Glutamatergic neuron (in vitro differentiated cells): ENCODE measurements around the gene PIK3R5. TPM values are rescaled to one million over a fixed set of nuclear protein-coding genes. Genes with fewer than 3 reads are reported as not detected.

ENCODE experiments used
- DNase-seq: peaks from one replicate; pipeline ENCODE4 v3.0.0; 2022
- H3K27ac Mint-ChIP-seq: one replicate; pipeline ENCODE4 v1.8.0; 2020; ENCODE audit warnings: mild to moderate bottlenecking, mixed read lengths, inconsistent platforms; ENCODE audit not compliant: unreplicated experiment
- H3K27me3 Mint-ChIP-seq: one replicate; pipeline ENCODE4 v1.8.0; 2020; ENCODE audit warnings: mild to moderate bottlenecking, moderate library complexity, mixed read lengths, inconsistent platforms; ENCODE audit not compliant: unreplicated experiment
- H3K36me3 Mint-ChIP-seq: one replicate; pipeline ENCODE4 v1.8.0; 2020; ENCODE audit warnings: mild to moderate bottlenecking, mixed read lengths, inconsistent platforms; ENCODE audit not compliant: unreplicated experiment
- H3K4me1 Mint-ChIP-seq: one replicate; pipeline ENCODE4 v1.8.0; 2020; ENCODE audit warnings: mild to moderate bottlenecking, low read depth, mixed read lengths, inconsistent platforms; ENCODE audit not compliant: unreplicated experiment
- H3K4me3 Mint-ChIP-seq: one replicate; pipeline ENCODE4 v1.8.0; 2020; ENCODE audit warnings: mild to moderate bottlenecking, mixed read lengths, inconsistent platforms; ENCODE audit not compliant: unreplicated experiment
- H3K9me3 Mint-ChIP-seq: one replicate; pipeline ENCODE4 v1.8.0; 2020; ENCODE audit warnings: mild to moderate bottlenecking, moderate library complexity, mixed read lengths, inconsistent platforms; ENCODE audit not compliant: unreplicated experiment
- total RNA-seq: library from RNA; stranded (reverse); fragmentation: NEBNext Ultra II Directional; extraction: Animal tissue kit (Norgen Biotek cat#: 25700); gene quantifications from one replicate; pipeline ENCODE4 v1.2.1, GENCODE V29; 2021; ENCODE audit not compliant: unreplicated experiment
- TF ChIP-seq, protein P1 (sequence below): fragments of 200-600 bp; sonication (generic); IDR thresholded peaks from one replicate; pipeline ENCODE4 v1.5.0; 2021; ENCODE audit not compliant: partially characterized antibody, unreplicated experiment

Gene PIK3R5
- total RNA-seq, 1 donor from 2014 or later: not detected

DNA sequence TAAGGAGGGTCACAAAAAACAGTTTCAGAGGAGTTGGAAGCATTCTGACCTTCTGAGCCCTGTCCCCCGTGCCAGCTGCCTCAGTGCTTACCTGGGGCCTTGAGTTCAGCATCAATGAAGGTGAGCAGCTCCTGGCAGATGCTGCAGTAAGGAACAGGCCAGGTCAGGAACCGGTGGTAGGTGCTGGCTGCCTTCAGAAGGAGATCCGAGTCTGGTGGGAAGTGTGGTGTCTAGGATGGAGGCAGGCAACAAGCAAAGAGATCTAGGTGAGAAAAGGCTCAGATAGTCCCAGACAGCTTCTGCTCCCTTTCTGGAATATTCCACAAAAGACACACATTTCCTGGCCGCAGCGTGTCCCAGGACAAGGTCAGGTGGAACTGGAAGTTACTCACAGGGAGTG, 60.8 kb downstream of the PIK3R5 start:
- no peak overlapping the region for H3K4me3 Mint-ChIP-seq
- no peaks in the 10 kb centered on the region for H3K9me3 Mint-ChIP-seq
- H3K27me3 Mint-ChIP-seq: peaks cover 2% of the 10 kb centered on the region
- TF ChIP-seq, protein P1, sequence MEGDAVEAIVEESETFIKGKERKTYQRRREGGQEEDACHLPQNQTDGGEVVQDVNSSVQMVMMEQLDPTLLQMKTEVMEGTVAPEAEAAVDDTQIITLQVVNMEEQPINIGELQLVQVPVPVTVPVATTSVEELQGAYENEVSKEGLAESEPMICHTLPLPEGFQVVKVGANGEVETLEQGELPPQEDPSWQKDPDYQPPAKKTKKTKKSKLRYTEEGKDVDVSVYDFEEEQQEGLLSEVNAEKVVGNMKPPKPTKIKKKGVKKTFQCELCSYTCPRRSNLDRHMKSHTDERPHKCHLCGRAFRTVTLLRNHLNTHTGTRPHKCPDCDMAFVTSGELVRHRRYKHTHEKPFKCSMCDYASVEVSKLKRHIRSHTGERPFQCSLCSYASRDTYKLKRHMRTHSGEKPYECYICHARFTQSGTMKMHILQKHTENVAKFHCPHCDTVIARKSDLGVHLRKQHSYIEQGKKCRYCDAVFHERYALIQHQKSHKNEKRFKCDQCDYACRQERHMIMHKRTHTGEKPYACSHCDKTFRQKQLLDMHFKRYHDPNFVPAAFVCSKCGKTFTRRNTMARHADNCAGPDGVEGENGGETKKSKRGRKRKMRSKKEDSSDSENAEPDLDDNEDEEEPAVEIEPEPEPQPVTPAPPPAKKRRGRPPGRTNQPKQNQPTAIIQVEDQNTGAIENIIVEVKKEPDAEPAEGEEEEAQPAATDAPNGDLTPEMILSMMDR: no peak
- H3K36me3 Mint-ChIP-seq: no peaks in the 10 kb centered on the region
- no peak overlapping the region for H3K27ac Mint-ChIP-seq
- DNase-seq: no peak
- no peaks in the 10 kb centered on the region for H3K4me1 Mint-ChIP-seq

DNA sequence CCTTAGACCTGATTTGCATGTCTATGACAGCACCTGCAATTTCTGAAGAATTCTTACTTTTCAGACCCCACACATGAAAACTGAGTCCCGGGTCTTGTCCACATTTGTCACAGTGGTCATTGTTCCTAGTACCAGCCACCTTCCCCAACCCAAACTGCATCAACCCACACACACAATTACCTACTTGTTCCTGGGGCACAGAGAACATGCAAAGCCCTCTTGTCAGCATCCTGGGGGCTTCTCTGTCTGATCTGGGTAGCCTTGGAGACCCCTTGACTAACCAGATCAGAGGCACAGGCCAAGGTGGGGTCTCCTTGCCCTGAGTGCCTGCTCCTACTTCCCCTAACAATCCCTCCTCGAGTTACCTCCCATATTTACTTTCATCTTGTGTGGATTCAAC, 61.3 kb downstream of the PIK3R5 start:
- no peak for DNase-seq
- no peaks in the 10 kb centered on the region for H3K36me3 Mint-ChIP-seq
- H3K4me3 Mint-ChIP-seq: no peak overlapping the region
- TF ChIP-seq, protein P1: no peak
- H3K4me1 Mint-ChIP-seq: no peaks in the 10 kb centered on the region
- H3K9me3 Mint-ChIP-seq: no peaks in the 10 kb centered on the region
- no peak overlapping the region for H3K27ac Mint-ChIP-seq
- peaks cover 1% of the 10 kb centered on the region for H3K27me3 Mint-ChIP-seq

DNA sequence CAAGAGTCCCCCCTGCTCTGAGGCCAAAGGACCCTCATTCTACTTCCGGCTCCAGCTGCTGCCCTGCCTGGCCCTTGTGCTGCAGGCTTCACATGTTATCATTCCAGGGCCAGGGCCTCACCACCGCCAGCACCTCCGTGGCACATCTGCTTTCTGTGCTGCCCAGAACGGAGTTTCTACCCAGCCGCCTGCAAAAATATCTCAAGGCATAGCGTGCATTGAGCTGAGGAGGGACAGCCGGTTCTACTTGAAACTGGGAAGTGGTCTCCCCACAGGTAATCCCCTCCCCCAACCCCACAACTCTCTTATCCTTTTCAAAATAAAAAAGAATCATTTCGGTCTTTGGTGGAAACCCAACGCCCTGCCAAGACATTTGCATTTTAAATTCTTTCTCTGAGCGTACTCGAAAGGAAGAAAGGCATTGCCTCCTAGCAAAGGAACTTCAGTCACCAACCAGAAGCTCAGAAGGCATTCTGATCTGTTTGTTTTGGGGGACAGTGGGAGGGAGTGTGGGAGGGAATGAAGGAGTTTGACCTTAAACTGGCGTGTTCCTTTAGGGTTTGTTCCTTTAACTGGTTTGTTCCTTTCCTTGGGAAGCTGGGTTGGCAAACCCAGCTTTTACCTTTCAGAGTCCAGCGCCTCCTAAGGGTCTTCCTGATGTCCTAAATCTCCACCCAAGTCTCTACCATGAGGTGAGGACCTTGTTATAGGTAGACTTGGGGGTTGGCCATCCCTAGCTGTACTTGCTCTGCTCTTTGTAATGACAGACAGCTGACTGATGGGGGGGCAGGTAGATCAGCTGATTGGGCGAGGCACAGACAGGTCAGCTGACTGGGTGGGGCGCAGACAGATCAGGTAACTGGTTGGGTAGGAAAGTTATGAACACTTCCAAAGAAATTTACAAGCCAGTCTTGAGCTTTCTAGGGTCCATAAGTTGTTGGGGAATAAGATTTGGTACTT, 64.6 kb downstream of the PIK3R5 start:
- Mint-ChIP-seq H3K9me3 (no peaks in the 10 kb centered on the region), H3K4me3 (no peak overlapping the region), H3K36me3 (no peaks in the 10 kb centered on the region), H3K4me1 (peaks cover 7% of the 10 kb centered on the region), H3K27ac (no peak overlapping the region), H3K27me3 (peaks cover 5% of the 10 kb centered on the region)
- DNase-seq: no peak
- TF ChIP-seq, protein P1: no peak

DNA sequence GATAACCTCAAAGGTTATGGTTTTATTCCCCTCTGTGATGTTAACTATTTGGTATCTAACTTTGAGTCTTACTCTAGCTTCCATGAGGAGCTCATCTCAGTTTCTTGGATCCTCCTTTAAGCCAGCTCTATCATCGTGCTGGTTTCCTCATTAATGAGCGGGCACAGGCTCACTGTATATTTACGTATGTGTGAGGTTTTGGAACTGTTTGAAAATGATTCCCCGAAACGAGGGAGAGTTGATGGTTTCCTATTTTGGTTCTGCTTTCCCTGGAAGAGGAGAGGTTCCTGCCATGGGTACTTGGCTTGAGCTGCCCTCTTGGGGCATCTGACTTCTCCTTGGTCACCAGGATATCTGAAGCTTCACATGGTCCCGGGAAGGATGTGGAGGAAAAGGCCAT, 65.3 kb downstream of the PIK3R5 start:
- Mint-ChIP-seq H3K4me3 (no peak overlapping the region), H3K27me3 (peaks cover 5% of the 10 kb centered on the region), H3K27ac (no peak overlapping the region), H3K36me3 (no peaks in the 10 kb centered on the region), H3K4me1 (peaks cover 7% of the 10 kb centered on the region), H3K9me3 (no peaks in the 10 kb centered on the region)
- TF ChIP-seq, protein P1: no peak
- DNase-seq: no peak

DNA sequence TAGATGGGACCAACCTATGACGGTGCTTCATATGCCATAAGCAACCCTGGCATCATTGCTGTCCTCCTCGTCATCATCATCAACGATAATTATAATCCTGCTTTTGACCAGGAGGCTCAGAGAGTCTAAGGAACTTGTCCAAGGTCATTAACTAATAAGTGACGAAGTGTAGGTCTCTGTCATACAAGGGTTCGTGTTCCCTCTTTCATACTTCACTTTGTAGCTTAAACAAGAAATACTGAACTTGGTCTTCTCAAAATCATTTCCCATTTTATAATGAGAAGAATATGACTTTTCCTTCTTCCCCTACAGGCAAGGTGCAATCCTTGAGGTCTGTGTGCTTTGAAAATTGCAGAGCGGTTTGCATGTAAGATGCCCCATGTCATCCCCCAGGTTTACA, 66.9 kb downstream of the PIK3R5 start:
- Mint-ChIP-seq H3K27me3 (peaks cover 6% of the 10 kb centered on the region), H3K4me3 (no peak overlapping the region), H3K9me3 (no peaks in the 10 kb centered on the region), H3K4me1 (peaks cover 11% of the 10 kb centered on the region), H3K27ac (no peak overlapping the region), H3K36me3 (no peaks in the 10 kb centered on the region)
- no peak for DNase-seq
- TF ChIP-seq, protein P1: no peak
